Measurements from ENCODE around the gene PKDCC.

DNA sequence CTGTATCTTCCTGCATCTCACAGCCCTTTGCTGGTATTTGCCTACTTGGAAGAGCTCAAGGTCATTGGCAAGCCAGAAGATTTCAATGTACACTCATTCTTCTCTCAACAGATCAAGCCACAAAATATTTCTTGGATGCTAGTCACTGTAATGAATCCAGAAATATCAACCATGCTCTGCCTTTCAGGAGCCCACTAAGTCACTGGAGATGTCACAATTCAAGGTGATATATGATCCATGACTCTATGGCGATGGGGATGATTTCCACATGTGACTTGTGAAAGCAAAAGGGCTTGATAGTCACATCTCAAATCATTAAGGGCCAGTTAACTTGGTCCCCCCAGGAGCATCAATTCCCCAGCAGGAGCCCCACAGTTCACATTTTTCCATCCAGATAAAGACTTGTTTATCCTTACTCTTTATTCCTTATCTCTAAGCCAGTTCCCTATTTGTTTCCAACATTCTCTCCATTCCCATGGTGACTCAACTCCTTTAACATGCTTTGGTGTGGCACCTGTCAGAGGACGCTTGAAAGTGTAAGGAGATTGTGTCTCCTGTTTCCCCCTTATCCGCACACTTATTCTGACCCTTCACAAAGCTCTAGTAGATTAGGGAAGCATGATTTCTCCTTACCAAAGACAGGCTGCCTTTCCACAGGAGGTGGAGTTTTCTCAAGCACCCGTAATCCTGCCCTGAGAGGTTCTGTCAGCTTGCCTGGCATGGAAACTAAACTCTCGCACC, 15.8 kb downstream of the PKDCC start:
- TF ChIP-seq, protein P1, sequence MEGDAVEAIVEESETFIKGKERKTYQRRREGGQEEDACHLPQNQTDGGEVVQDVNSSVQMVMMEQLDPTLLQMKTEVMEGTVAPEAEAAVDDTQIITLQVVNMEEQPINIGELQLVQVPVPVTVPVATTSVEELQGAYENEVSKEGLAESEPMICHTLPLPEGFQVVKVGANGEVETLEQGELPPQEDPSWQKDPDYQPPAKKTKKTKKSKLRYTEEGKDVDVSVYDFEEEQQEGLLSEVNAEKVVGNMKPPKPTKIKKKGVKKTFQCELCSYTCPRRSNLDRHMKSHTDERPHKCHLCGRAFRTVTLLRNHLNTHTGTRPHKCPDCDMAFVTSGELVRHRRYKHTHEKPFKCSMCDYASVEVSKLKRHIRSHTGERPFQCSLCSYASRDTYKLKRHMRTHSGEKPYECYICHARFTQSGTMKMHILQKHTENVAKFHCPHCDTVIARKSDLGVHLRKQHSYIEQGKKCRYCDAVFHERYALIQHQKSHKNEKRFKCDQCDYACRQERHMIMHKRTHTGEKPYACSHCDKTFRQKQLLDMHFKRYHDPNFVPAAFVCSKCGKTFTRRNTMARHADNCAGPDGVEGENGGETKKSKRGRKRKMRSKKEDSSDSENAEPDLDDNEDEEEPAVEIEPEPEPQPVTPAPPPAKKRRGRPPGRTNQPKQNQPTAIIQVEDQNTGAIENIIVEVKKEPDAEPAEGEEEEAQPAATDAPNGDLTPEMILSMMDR (IDR thresholded peaks at IDR 0.05; ENCODE audit: poor library complexity): no peak
- TF ChIP-seq EZH2 (IDR thresholded peaks at IDR 0.05; ENCODE audit: borderline replicate concordance) (no peak), EZH2phosphoT487 (IDR thresholded peaks at IDR 0.05; ENCODE audit: low read depth, severe bottlenecking, unreplicated experiment) (no peak)
